Kidney glomerular epithelial cell (primary cell): ENCODE data around the gene CDH4.

Experiments used
- DNase-seq: peaks from one replicate; lab custom pipeline; 2025; lab: John Stamatoyannopoulos, UW

CDH4 gene

GRCh38 chr20:61753987-61754956 is 502.2 kb downstream of the CDH4 start:
- no peak for DNase-seq

GRCh38 chr20:61754976-61755778 is 503.1 kb downstream of the CDH4 start:
- no peak for DNase-seq

- DNase-seq = no peak
Observed at GRCh38 chr20:61755971-61756845, 504.1 kb downstream of the CDH4 start.

GRCh38 chr20:61756966-61757677 is 505.1 kb downstream of the CDH4 start:
- no peak for DNase-seq

GRCh38 chr20:61757678-61758563 is 505.9 kb downstream of the CDH4 start:
- DNase-seq = peak; percentile 27

- DNase-seq = no peak
Observed at GRCh38 chr20:61758564-61759200, 506.6 kb downstream of the CDH4 start.

- DNase-seq = no peak
Observed at GRCh38 chr20:61759286-61760065, 507.4 kb downstream of the CDH4 start.

- no peak for DNase-seq
Observed at GRCh38 chr20:61760321-61760720, 508.3 kb downstream of the CDH4 start.

GRCh38 chr20:61760731-61761130 is 508.7 kb downstream of the CDH4 start:
- no peak for DNase-seq

- DNase-seq = no peak
Observed at GRCh38 chr20:61761453-61762166, 509.5 kb downstream of the CDH4 start.

GRCh38 chr20:61762167-61762710 is 510.2 kb downstream of the CDH4 start:
- no peak for DNase-seq

GRCh38 chr20:61762886-61763739 is 511.1 kb downstream of the CDH4 start:
- DNase-seq = no peak

- no peak for DNase-seq
Observed at GRCh38 chr20:61763740-61764400, 511.8 kb downstream of the CDH4 start.

GRCh38 chr20:61764471-61765025 is 512.5 kb downstream of the CDH4 start:
- no peak for DNase-seq

- no peak for DNase-seq
Observed at GRCh38 chr20:61765081-61765870, 513.2 kb downstream of the CDH4 start.
